HEK293T (cell line): ENCODE data around the gene CCDC24.

Source experiments
- BHLHE40 ChIP-seq: fragments of 450-650 bp; IDR thresholded peaks from 2 replicates; pipeline ENCODE4 v1.6.1; 2016; ENCODE audit warnings: mild to moderate bottlenecking, moderate library complexity, borderline replicate concordance
- HDGF ChIP-seq: fragments of 450-650 bp; IDR thresholded peaks from 2 replicates; pipeline ENCODE4 v1.6.1; 2017; ENCODE audit warnings: antibody characterized with exemption, borderline replicate concordance
- SP1 ChIP-seq: fragments of 450-650 bp; IDR thresholded peaks from 2 replicates; pipeline ENCODE4 v1.6.1; 2017
- TARDBP ChIP-seq: fragments of 450-650 bp; IDR thresholded peaks from 2 replicates; pipeline ENCODE4 v1.6.1; 2016
- ZNF384 ChIP-seq: fragments of 450-650 bp; IDR thresholded peaks from 2 replicates; pipeline ENCODE4 v1.6.1; 2016

DNA sequence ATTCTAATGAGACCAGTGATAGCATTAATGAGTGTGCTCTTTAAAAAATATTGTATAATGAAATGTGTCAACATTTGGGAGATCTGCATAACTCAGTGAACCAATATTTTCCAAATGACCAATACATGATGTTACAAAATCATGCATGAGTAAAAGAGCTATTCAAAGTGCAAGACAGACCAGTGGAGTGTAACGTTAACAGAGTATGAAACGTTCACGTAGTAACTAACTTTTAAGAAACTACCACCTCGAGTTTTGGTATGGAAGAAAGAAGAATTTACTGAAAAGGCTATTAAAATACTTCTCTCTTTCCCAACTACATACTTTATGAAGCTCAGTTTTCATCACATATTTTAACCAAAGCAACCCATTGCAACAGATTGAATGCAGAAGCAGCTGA, 49.4 kb downstream of the CCDC24 start:
- TF ChIP-seq TARDBP = no peak
- no peak for TF ChIP-seq ZNF384
- no peak for TF ChIP-seq BHLHE40
- TF ChIP-seq SP1 = no peak
- no peak for TF ChIP-seq HDGF
